GM19239 (cell line): Measurements from ENCODE around the gene UROD.
"Not testable (repeated sequence)": the region's sequence is repeated elsewhere in the genome, so short reads cannot be mapped to it uniquely, and the experiment has no call there.

Experiments used
- DNase-seq: peaks from one replicate; pipeline ENCODE4 v3.0.0; 2011; ENCODE audit warnings: low spot score; ENCODE audit not compliant: insufficient read length
- FAIRE-seq: peaks from 2 replicates; lab custom pipeline; 2011; peaks lifted over from hg19 to GRCh38; lab: Jason Lieb, UNC

UROD gene

GRCh38 chr1:45035631-45036301, 23.7 kb downstream of the UROD start:
- no peak for FAIRE-seq
- no peak for DNase-seq

- DNase-seq: no peak
- no peak for FAIRE-seq
These were observed 25.4 kb downstream of the UROD start for GRCh38 chr1:45037456-45037855.

- DNase-seq: no peak
These were observed 26.2 kb downstream of the UROD start for GRCh38 chr1:45038240-45038639.

DNA sequence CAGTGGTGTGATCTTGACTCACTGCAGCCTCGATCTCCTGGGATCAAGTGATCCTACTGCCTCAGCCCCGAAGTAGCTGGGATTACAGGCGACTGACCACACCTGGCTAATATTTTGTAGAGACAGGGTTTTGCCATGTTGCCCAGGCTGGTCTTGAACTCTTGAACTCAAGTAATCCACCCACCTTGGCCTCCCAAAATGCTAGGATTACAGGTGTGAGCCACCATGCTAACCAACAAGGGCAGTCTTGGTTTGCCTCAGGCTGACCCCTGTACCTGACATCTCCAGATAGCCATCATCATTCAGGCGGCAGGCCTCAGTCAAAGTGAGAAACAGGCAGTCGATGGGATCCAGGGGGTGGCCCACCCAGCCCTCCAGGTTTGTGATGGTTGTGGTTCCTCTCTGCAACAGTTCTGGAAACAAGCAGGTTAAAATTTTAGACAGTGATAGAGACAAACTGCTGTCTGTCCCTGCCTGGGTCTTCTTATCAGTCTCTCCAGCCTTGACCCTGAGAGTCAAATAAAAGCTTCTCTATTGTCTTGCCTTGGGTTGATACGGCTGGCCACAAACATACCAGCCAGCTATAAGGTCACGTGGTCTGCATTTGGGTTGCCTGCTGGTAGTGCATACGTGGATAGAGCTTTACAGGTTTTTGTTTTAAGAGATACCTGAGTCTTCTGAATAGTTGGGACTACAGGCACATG, 26.8 kb downstream of the UROD start:
- DNase-seq: no peak
- FAIRE-seq: no peak

More at GRCh38 chr1:45038240-45038639, 26.2 kb downstream of the UROD start:
- no peak for FAIRE-seq

- no peak for FAIRE-seq
- DNase-seq: no peak
These were observed 28.2 kb downstream of the UROD start for GRCh38 chr1:45040297-45040696.

DNA sequence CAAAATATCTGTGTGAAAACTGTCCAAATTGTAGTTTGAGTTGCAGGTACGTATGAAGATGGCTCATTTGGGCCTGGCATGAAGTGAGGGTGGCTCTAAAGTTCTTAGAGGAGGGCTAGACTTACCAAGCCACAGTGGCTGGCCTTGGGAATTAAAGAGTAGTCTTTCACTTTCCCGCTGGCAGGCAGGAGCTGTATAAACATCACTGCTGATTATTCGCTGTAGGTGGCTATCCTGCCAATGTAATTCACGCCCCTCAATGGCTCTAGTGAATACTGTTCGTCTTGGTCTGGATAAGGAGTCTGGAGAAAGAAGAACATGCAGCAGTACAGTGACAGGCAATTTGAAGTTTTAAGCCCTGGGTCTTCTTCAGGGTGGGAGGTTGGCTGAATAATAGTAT, 31.0 kb downstream of the UROD start:
- DNase-seq (no peak), FAIRE-seq (no peak)

GRCh38 chr1:45044916-45045315, 32.9 kb downstream of the UROD start:
- FAIRE-seq (no peak), DNase-seq (no peak)

GRCh38 chr1:45047032-45047431, 35.0 kb downstream of the UROD start:
- FAIRE-seq (no peak), DNase-seq (no peak)

DNA sequence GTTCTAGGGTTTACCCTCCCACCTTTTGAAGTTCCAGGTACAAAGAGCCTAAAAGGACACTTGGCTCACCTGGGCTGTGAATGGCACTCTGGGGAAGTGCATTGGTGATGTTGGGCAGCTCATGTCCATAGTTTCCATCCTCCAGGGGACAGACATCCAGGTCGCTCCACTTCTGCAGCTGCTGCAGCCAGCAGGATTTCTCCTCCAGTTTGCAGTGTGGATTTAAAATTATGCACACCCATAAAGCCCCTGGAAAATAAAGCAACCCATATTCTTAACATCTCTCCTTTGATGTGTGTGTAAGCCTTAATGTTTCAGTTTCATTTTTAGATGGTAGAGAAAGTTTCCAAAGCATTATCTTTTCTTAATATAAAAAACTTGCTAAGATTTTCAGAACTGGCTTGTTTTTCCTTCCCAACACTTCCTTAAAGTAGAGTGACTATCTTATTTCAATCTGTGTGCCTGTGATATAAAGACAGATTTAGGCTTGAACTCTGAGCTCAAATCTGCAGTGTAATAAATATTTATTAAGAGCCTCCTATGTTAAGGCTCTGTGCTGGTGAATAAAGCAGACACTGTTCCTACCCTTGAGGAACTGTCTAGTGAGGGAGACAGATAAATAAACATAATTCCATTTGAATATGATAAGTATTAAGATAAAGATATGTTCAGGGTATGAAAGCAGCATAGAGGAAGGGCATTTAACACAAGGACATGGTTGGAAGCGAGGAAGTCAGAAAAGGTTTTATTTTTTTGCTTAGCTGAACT, 39.1 kb downstream of the UROD start:
- DNase-seq (no peak), FAIRE-seq (peak; percentile 68)

- DNase-seq (no peak), FAIRE-seq (no peak)
These were observed 45.5 kb downstream of the UROD start for GRCh38 chr1:45057542-45057941.

GRCh38 chr1:45059829-45060228, 47.8 kb downstream of the UROD start:
- FAIRE-seq (no peak), DNase-seq (no peak)

GRCh38 chr1:45062463-45062862, 50.4 kb downstream of the UROD start:
- DNase-seq, FAIRE-seq: not testable (repeated sequence)

DNA sequence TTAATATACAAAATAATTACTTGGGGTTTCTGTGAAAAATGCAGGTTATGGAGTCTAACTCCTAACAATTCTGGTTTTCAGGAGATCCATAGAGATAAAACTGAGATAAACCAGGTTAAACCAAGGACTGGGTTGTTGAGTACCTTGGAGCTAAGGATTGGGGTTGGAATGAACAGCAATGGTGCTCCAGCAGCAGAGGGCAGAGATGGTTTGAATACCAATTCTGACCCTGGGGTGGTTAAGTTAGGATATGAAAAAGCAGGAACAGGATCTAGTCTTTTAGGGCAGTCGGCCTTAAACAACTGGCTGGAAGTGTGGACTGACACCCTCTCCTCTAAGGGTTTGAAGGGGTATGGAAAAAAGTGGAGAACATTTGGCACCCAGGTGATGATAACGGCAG, 53.0 kb downstream of the UROD start:
- no peak for DNase-seq
- FAIRE-seq: no peak
